HG03196 (cell line): ENCODE results near the gene CALHM3.

Experiments used
- ATAC-seq: cut with Tn5 transposase; IDR thresholded peaks from one replicate; pipeline ENCODE4 v1.9.1; 2021; ENCODE audit not compliant: unreplicated experiment

CALHM3 gene

DNA sequence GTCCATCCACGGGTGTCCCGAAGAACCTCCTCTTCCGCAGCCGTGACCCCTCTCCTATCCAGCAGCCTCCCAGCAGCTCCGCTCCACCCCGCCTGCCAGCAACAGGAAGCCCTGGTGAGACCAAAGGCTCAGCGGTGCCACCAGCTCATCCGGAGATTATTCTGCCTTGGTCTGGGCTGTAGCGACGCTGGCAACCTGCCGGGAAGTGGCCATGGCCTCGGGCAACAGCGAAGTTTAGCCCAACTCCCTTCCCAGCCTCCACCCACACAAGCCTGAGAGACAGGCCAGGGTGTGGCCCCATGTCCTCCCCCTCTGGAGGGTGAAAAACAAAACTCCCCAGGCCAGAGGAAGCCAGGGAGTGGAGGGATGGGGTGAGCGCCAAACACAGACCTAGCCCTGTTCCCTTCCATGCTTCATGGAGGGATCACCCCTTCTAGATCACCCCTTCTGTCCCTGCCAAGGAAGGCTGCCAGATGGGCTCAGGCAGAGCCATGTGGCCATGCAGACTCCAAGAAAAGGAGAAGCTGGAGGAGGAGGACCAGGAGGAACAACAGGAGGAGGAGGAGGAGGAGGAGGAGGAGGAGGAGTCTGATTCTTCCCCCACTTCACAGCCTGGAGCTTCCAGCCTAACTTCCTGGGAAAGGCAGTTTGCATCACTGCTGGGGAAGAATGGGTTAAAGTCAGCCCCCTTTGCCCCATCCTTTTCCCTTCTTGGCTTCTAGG, 27.8 kb downstream of the CALHM3 start:
- no peak for ATAC-seq

DNA sequence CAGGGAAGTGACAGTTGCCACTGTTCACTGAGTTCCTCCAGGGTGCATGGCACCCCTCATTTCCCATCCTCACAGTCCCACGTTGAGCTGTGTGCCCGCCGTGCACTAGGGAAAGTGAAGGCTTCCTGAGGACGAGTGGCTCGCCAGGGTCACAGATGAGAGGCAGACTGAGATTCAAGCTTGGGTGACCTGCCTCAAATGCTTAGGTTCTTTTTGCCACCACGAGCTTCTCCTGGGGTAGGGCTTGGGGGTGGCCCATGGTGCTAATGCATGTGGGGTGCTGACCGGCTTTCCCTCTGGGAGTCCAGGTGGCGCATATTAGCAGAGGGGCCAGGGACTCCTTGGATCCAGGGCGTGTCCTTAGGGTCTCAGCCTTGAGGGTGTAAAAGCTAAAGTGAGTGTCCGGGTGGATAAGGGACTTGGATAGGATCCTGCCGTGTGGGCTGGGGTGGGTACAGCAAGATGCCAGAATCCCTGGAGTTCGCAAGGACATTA, 28.8 kb downstream of the CALHM3 start:
- no peak for ATAC-seq

DNA sequence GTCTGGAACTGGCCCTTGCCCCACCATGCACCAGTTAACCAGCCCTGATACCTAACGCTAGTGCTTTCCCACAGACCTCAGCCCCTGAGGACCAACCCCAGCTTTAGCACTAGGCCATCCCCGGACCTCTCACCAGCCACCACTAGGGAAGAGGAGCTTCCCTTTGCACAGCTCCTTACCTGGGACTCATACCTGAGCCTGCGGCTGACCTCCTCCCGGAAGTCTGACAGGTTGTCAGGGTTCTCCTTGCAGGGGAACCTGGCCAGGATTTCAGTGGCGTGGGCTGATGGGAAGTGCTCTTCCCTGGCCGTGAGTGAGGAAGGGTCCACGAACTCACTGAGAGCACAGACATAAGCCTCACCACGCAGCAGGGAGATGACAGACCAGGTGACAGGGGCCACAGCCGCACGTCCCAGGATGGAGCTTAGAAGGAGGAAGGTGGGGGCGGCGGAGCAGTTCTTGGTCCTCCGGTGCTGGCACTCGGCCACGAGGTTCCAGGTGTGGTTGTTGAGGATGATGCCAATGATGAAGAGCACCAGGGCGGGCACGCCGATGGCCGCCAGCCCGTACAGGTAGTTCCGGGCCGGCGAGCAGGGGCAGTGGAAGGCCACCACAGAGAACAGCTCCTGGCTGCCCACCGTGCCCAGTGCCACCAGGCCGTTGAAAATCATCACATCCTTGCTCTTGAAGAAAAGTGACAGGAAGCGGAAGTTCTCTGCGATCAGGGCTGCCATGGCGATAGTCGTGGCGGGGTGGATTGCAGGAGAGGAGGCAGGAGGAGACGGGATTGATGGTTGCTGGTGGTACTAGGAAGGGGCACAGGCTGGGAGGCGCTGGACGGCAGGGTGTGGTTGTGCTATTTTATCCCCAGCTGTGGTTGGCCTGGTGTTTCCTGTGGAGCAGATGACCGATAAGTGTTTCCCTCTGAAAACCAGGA, 29.6 kb downstream of the CALHM3 start:
- no peak for ATAC-seq

DNA sequence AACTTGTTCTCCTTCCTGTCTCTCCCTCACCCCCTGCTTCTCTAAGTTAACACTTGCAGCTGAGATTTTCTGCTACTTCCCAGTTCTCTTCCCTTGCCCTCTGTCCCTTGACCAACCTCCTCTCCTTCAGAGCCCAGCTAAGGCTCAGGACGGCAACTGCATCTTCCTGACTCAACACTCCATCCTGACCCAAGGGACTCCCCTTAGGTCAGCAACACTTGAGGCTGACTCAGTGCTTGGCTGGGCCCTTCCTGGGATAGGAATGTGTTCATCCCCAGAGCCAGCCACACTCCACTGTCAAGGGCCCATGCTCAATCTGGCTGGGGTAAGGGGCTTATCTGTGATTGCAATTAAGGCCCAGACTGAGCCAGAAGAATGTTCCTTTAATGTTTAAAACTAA, 30.3 kb downstream of the CALHM3 start:
- no peak for ATAC-seq

DNA sequence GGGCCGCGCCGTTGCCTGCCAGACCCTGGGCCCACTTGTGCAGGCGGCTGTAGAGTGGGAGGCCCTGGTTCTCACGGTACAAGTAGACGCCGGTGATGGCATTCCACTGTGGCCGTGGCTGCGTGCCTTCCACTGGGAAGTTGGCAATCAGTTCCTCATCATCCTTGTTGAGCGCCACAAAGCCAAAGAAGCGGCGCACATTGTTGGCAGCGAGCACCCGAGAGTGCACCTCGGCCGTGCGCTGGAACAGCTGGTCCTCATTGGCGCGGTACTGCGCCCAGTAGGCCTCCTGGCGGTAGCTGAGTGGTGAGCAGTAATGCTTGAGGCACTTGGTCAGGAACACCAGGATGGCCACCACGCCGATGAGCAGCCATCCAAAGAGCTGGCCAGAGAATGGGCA, 31.9 kb downstream of the CALHM3 start:
- no peak for ATAC-seq

DNA sequence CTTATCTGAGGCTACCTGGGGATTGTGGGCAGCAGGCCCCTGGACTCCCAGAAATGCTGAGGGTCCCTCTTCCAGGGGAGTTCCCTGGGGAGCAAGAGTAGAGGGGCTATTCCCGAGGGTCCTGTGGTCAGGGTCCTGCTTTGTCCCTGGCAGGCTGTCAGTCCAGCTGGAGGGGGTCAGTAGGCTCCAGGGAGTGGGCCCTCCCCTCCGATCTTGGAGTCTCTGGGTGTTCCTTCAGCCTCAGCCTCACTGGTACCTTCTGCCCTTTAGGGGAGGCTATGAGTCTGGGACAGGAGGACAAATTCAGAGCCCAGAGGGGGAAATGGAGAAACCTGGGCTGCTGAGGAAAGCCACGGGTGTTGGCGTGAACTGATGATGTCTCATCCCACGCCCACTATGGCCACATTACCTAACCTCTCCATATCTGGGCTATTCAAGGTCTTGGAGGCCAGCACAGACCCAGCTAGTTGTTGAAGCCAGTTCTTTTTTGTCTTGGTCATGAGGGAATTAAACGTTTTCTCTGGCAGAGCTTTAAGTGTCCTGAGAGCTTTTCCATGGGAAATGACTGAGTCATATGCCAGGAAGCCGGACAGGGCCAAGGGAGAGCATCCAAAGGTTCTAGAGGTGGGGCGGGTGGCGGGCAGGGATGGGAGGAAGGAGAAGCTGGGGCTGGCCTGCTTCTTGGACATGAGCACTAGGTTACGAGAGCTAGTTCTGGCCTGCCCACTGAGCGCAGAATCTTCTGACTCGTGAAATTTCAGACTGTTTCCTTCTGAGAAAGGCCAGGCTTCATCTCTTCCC, 33.1 kb downstream of the CALHM3 start:
- ATAC-seq = no peak

DNA sequence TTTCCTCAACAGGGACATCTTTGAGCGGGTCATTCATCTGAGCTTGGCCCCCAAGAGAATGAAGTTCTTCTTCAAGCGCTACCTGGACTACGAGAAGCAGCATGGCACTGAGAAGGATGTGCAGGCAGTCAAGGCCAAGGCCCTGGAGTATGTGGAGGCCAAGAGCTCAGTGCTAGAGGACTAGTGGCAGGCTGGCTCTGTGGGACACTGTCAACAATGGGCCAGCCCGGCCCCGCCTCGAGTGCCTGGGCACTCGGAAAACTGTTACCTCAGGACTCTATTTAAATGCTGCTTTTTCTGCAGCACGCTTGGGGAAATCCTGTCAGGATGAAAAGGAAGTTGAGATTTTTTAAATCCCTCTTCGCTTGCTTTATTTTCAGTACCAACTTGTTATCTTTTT, 33.7 kb downstream of the CALHM3 start:
- ATAC-seq = no peak

DNA sequence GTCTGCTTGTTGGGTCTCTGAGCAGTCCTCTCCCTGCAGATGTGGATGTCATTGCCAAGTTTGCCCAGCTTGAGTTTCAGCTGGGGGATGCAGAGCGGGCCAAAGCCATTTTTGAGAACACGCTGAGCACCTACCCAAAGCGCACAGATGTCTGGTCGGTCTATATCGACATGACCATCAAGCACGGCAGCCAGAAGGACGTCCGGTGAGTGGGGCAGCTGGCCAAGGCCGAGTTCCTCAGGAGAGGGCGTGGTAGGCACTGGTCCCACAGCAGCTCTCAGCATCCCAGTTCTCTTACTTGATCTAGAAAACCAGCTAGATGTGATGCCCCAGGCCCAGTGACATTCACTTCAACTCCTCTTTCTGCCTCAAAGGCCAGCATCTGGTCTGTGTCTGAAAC, 34.6 kb downstream of the CALHM3 start:
- no peak for ATAC-seq

DNA sequence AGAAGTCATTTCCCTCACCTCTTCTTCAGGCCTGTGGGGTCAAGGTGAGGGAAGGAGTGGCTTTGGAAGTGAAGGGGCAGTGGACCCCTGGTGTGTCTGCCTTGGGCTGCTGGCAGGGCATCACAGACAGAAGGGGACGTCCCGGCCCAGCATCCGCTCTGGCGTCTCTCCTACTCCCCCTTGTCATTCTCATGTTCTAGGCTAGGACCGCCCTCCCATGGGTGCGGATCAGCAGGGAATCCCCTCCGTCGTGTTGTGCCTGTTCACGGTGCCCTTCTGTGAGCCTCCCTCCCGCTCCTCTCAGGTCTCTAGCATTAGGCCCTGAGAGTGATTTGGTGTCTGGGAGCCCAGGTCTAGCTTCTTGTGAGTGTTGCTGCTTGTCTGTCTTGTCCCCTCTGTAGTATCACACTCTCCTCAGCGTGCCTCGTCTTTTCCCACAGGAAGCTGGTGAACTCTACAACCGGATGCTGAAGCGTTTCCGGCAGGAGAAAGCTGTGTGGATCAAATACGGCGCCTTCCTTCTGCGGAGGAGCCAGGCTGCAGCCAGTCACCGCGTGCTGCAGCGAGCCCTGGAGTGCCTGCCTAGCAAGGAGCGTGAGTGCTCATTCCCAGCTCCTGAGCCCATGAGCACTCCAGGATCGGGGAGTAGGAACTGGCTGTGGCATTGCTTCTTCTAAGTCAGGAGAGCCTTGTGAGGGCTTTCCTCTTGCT, 35.4 kb downstream of the CALHM3 start:
- ATAC-seq = no peak

DNA sequence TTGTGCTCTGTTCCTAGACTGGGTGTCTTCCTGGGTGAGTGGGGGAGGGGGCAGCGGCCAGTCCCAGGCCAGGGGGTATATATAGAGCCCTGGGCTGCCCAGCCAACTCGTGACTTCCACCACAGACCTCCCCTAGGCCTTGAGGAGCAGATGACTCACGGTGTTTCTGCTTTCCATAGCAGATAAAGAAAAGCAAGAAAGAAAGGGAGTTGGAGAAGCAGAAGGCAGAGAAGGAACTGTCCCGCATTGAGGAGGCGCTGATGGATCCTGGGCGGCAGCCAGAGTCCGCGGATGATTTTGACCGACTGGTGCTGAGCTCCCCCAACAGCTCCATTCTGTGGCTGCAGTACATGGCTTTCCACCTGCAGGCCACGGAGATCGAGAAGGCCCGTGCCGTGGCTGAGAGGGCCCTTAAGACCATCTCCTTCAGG, 37.0 kb downstream of the CALHM3 start:
- no peak for ATAC-seq

DNA sequence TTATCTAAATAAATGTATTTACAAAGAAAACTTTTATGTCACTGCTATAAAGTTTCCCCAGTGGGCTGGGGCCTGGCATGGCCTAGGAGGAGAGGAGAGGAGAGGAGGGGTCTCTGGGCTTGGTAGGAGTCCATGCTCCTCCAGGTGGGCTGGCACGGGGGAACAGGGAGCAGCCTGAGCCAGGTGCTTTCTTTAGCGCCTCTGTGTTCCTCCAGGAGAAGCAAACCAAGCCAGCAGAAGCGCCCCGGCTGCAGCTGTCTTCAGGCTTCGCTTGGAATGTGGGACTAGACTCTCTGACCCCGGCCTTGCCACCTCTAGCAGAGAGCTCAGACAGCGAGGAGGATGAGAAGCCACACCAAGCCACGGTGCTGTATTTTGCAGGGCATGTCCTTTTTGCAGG, 37.4 kb downstream of the CALHM3 start:
- no peak for ATAC-seq

DNA sequence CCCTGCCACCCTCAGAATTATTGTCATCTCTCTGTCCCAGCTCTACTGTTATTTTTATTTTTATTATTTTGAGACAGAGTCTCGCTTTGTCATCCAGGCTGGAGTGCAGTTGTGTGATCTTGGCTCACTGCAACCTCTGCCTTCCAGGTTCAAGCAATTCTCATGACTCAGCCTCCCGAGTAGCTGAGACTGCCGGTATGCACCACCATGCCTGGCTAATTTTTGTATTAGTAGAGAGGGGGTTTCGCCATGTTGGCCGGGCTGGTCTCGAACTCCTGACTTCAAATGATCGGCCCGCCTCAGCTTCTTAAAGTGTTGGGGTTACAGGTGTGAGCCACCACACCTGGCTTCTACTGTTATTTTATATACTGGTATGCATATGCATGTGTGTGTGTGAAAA, 37.8 kb downstream of the CALHM3 start:
- ATAC-seq = no peak

DNA sequence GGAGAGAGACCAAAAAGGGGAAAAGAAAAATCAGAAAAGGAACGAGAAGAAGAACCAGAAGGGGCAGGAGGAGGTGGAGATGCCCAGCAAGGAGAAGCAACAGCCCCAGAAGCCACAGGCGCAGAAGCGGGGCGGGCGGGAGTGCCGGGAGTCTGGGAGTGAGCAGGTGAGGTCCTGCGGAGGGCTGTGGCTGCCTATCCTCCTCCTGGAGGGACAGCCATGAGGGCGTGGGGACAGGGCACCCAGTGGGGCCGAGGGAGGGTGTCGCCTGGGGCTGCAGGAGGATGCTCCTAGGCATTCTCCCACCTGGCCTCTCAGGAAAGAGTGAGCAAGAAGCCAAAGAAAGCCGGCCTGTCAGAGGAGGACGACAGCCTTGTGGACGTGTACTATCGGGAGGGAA, 38.6 kb downstream of the CALHM3 start:
- ATAC-seq = no peak

DNA sequence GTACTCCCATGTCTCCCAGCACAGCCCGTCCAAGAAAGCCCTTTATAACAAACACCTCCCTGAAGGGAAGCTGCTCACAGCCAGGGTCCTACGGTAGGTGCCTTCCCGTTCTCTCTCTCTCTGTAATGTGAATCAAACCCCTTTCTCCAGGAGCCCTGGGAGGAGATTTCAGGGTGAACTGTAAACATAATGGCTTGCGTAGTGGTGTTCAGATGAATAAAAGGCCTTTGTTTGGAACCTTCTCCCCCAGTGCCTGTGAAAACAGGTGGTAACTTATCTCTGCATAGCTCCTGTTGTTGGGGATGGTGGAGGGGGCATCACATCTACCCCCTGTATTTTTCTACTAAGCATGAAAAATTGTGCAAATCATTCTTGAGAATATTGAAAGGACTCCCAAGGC, 39.3 kb downstream of the CALHM3 start:
- no peak for ATAC-seq

DNA sequence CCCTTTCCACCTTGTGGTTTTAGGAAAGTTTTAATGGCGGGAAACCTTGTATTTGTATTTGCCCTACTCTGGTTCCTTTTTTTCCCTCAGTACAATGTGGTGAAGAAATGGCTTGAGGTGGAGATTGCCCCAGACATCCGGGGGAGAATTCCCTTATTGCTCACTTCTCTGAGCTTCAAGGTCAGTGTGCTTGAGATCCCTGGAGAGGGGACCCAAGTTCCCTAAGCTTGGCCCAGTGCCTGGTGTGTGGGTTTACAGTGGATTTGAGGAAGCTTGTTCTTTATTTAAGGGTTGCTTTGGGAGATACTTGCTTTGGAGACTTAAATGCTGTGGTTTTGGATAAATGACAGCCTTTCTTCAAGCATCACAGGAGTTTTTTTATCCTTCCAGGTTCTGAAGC, 45.2 kb downstream of the CALHM3 start:
- no peak for ATAC-seq

DNA sequence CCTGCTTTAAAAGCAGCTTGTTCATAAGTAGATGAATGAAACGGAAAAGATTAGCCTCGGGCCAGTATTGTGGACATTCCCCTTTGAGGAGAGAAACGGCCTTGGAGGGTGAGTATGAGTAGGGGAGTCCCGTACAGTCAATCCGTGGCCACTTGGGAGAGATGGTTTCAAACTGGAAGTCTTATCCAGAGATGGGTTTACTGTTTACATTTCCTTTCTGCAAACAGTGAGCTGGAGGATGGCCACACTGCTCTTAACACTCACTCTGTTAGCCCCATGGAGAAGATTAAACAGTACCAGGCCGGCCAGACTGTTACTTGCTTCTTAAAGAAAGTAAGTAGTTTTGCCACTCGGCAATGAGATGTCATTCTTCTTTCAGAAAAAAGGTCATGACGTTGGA, 47.1 kb downstream of the CALHM3 start:
- no peak for ATAC-seq

DNA sequence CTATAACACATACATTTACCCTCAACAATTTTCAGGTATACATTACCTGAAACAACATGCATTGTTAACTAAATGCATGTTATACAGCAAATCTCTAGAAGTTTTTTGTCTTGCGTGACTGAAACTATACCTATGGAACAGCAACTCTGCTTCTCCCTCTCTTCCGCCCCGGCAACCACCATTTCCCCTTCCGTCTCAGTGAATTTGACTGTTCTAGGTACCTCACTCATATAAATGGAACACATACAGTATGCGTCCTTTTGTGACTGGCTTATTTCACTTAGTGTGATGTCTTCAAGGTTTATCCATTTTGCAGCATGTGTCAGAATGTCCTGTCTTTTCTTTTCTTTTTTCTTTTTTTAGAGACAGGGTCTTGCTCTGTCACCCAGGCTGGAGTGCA, 49.4 kb downstream of the CALHM3 start:
- no peak for ATAC-seq

DNA sequence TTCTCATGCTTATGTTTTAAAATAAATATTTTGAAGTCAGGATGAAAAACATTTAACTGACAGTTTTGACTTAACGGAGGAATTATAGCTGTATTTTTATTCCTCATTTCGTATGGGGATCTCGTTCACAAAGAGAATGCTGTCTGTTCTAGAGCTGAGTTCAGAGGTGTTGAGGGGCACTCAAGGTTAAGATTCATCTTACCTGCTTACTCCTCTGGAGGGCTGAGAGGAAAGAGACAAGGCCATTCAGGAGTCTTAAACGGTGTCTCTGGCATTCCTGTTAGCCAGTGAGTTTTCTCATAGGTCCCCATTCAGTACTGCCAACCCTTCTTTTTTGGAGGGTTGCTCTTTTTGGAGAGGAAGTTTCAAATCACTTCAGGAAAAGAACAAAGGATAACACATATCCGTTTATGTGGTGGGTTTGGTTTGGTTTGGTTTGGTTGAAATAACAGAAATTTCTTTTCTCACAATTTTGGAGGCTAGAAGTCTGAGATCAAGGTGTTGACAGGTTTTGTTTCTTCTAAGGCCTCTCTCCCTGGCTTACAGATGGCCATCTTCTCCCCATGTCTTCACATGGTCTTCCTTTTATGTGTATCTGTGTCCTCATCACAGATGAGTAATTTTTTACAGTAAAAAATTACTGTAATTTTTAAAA, 49.9 kb downstream of the CALHM3 start:
- ATAC-seq = no peak

DNA sequence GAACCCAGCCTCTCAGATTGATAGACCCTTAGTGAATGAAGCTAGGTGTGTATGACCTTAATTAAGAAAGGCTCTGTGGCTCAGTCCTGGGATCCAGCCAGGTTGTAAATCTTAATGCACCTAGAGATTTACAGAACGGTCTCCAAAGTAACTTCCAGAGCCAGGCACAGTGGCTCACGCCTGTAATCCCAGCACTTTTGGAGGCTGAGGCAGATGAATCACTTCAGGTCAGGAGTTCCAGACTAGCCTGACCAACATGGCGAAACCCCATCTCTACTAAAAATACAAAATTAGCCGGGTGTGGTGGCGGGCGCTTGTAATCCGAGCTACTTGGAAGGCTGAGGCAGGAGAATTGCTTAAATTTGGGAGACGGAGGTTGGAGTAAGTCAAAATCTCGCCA, 51.2 kb downstream of the CALHM3 start:
- no peak for ATAC-seq

DNA sequence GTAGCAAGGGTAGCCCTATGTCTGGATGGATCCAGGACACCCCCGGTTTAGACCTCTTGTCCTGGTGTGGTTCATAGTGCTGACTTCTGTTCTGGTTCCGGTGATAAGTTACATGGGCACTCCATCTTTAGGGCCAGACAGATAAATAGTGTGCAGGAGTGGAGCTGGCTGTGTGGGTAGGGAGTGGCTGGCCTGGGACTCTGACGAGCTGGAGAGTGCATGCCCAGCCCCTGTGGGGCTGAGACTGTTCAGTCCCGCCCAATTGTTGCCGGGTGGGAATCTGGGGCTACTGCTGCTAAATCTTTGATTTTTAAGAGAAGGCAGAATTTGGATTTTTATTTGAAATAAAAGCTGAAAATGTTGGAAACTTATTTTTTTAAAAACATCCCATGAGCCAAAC, 55.3 kb downstream of the CALHM3 start:
- ATAC-seq = no peak
